Left lung (tissue), 10 donors: Measurements from ENCODE around the gene AMDHD2. TPM values are rescaled to one million over a fixed set of nuclear protein-coding genes. Genes with fewer than 3 reads are reported as not detected.
A peak's percentile ranks its signal among the peaks of the same experiment; 100 is the strongest.

Source experiments
- ATAC-seq: fragments of 200-7000 bp; cut with Tn5 transposase; one replicate; pipeline ENCODE4 v1.9.1; 2020; ENCODE audit warnings: moderate library complexity
- DNase-seq, 4 donors: peaks; one replicate each; pipeline ENCODE4 v3.0.0-alpha.2; 2013 to 2020
- H3K27ac ChIP-seq, 2 donors: fragments of 200-600 bp; sonication (generic) in 1 of 2; one replicate each; pipeline versions ENCODE4 v1.5.0 to v1.8.0; 2020 to 2021
- H3K27me3 ChIP-seq, 2 donors: fragments of 200-600 bp; sonication (generic) in 1 of 2; one replicate each; pipeline versions ENCODE4 v1.5.0 to v1.8.0; 2020 to 2021
- H3K36me3 ChIP-seq, 2 donors: fragments of 200-600 bp; sonication (generic) in 1 of 2; one replicate each; pipeline versions ENCODE4 v1.5.0 to v1.8.0; 2020 to 2021
- H3K4me1 ChIP-seq, 2 donors: fragments of 200-600 bp; one replicate each; pipeline ENCODE4 v1.8.0; 2021
- H3K4me3 ChIP-seq, 2 donors: fragments of 200-600 bp; sonication (generic) in 1 of 2; one replicate each; pipeline versions ENCODE4 v1.5.0 to v1.8.0; 2020 to 2021; ENCODE audit warnings: mild to moderate bottlenecking in 1 of 2
- H3K9me3 ChIP-seq, 2 donors: fragments of 200-600 bp; sonication (generic) in 1 of 2; one replicate each; pipeline versions ENCODE4 v1.5.0 to v1.8.0; 2020 to 2021
- CTCF ChIP-seq, 2 donors: fragments of 200-600 bp; sonication (generic) in 1 of 2; IDR thresholded peaks; one replicate each; pipeline versions ENCODE4 v1.5.0 to v1.8.0; 2021; ENCODE audit warnings: antibody characterized with exemption in 2 of 2
- intact Hi-C, 2 donors: fragments of 100-400 bp; cut with DNase I; formaldehyde crosslinking; loops; one replicate each; pipeline versions ENCODE4 v1.11.2 to v1.14.2; 2022
- polyA plus RNA-seq, 6 donors: library from polyadenylated mRNA; unstranded; fragments of 120-200 nt; gene quantifications; one replicate each; pipeline ENCODE4 v1.2.1, GENCODE V29; 2013; ENCODE audit not compliant: insufficient read length in 6 of 6
- total RNA-seq, 2 donors: library from RNA; stranded (reverse); fragmentation: NEBNext Ultra II Directional; extraction: Animal tissue kit (Norgen Biotek cat#: 25700); gene quantifications; one replicate each; pipeline ENCODE4 v1.2.1, GENCODE V29; 2021
- donor health status: DM: no; HTN: yes; CAD: no.
- donor health status: DM: no; HTN: no; CAD: no.

The AMDHD2 gene
- total and polyA plus RNA-seq, 8 donors, result 13.4 to 62.4 (median 17.4) TPM

DNA sequence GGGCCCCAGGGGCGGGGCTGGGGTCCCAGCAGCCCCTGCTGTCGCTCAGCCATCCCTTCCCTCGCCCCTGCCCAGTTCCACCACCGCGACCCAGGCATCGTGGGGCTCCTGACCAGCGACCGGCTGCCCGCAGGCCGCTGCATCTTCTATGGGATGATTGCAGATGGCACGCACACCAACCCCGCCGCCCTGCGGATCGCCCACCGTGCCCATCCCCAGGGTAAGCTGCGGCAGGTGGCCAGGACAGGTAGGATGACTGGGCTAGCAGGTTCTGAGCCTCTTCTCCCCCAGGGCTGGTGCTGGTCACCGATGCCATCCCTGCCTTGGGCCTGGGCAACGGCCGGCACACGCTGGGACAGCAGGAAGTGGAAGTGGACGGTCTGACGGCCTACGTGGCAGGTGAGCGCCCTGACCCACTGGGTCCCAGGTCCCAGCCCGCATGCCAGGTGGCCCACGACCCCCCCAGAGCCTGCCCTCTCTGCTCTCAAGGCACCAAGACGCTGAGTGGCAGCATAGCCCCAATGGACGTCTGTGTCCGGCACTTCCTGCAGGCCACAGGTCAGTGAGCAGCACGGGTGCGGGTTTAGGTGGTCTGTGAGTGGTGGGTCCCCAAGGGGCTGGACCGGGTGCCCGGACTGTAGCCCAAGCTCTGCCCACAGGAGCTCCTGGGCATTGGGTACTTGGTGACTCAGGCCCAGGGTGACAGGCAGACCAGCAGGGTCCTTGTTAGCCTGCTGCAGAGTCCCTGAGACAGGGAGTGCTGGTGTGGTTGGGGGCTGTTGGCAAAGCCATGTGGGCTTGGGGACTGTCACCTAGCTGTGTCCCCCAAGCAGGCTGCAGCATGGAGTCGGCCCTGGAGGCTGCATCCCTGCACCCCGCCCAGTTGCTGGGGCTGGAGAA is 8.2 kb downstream of the AMDHD2 start:
- no peak overlapping the region for H3K4me3 ChIP-seq
- intact Hi-C loops, result no loop called here
- peaks cover 0 to 75% of the 10 kb centered on the region in 2 donors for H3K36me3 ChIP-seq

DNA sequence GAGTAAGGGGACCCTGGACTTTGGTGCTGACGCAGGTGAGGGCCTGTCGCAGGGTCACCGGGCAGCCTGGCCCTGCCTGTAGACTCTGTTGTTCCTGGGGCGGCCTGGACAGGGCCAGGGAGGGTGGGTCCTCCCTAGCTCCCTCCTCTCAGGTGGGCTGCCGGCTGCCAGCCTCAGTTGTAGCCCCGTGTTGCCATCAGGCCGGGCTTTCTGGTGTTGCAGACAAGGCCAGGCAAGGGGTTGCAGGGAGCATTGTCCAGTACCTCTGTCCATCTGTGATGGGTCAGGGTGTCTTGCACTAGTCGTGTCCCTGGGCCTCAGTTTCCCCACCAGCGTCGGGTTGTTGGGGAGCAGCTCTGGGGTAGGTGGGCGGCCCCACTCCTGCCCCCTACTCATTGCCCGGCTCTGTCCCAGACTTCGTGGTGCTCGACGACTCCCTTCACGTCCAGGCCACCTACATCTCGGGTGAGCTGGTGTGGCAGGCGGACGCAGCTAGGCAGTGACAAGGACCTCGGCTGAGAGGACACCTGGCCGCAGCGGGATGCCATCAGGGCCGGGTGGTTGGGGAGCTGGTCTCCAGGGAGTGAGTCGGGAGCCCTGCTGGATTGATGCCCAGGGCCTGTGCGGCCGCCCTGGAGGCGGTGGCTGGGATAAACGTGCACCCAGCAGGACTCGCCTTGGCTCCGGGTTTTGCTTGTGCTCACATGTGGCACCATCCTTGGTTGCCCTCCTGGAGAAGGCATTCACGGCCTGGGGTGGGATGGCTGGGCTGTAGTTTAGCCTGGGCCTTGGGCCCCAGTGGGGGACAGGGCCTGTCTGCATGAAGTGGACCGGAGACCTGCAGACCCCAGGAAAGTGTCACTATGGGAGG is 9.1 kb downstream of the AMDHD2 start:
- H3K27ac ChIP-seq, result no peak overlapping the region
- ATAC-seq, result no peak
- no peaks in the 10 kb centered on the region for H3K9me3 ChIP-seq
- no peak overlapping the region for H3K4me3 ChIP-seq
- no peaks in the 10 kb centered on the region for H3K27me3 ChIP-seq
- peaks cover 0 to 66% of the 10 kb centered on the region in 2 donors for H3K36me3 ChIP-seq
- intact Hi-C loops, result no loop called here
- peak in 1 of 4 donors; percentile 76 for DNase-seq
- H3K4me1 ChIP-seq, result peaks cover 2 to 50% of the 10 kb centered on the region in 2 donors
- TF ChIP-seq CTCF (IDR thresholded peaks at IDR 0.05), result no peak

More for the DNA sequence above, 8.2 kb downstream of the AMDHD2 start:
- TF ChIP-seq CTCF (IDR thresholded peaks at IDR 0.05), result no peak
- peaks cover 2 to 50% of the 10 kb centered on the region in 2 donors for H3K4me1 ChIP-seq
- DNase-seq (peak in 1 of 4 donors; percentile 76), ATAC-seq (no peak)
- H3K9me3 ChIP-seq, result no peaks in the 10 kb centered on the region
- no peak overlapping the region for H3K27ac ChIP-seq
- H3K27me3 ChIP-seq, result no peaks in the 10 kb centered on the region

GRCh38 chr16:2529961-2530628 is 9.9 kb downstream of the AMDHD2 start:
- Histone ChIP-seq H3K27ac (no peak overlapping the region), H3K4me3 (no peak overlapping the region), H3K36me3 (peaks cover 0 to 58% of the 10 kb centered on the region in 2 donors), H3K9me3 (no peaks in the 10 kb centered on the region), H3K4me1 (peaks cover 2 to 49% of the 10 kb centered on the region in 2 donors), H3K27me3 (no peaks in the 10 kb centered on the region)
- TF ChIP-seq CTCF (IDR thresholded peaks at IDR 0.05), result no peak
- intact Hi-C loops, result no loop called here
- DNase-seq, result peak in 1 of 4 donors; percentile 71
- ATAC-seq, result no peak

- DNase-seq, result peak in 1 of 4 donors; percentile 80
- Histone ChIP-seq H3K4me3 (peak overlapping the region in 1 of 2 donors; percentile 56), H3K27ac (peak overlapping the region in 1 of 2 donors; percentile 98), H3K27me3 (no peaks in the 10 kb centered on the region), H3K36me3 (peaks cover 0 to 51% of the 10 kb centered on the region in 2 donors), H3K4me1 (peaks cover 2 to 50% of the 10 kb centered on the region in 2 donors), H3K9me3 (no peaks in the 10 kb centered on the region)
- TF ChIP-seq CTCF (IDR thresholded peaks at IDR 0.05), result no peak
- intact Hi-C loops, result no loop called here
- no peak for ATAC-seq
Measured at GRCh38 chr16:2530629-2531318, 10.6 kb downstream of the AMDHD2 start.
